ENCODE data around the gene EDA.
"Not testable (repeated sequence)": the region's sequence is repeated elsewhere in the genome, so short reads cannot be mapped to it uniquely, and the experiment has no call there.

The EDA gene

DNA sequence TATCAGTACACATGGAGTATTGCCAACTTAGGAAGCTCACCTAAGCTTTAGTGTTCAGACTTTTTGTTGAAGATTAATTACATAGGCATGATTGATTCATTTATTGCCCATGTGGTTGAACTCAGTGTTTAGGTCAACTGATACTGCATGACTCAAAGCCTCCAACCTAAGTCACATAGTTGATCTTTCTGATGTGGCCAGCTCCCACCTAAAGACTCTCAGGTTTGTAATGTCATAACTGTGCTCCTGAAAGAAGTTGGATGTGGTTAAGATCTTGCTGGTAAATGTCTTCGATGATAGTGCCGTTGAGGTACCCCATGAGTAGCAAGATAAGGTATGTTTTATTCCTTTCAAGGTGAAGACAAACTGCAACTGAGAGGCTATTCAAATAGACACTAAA lies 192.5 kb downstream of the EDA start:
- H3K4me3 ChIP-seq (ENCODE audit: low read depth, low read length), result no peak overlapping the region
- DNase-seq (ENCODE audit: low read depth), result no peak
- TF ChIP-seq MYC (IDR thresholded peaks at IDR 0.05; ENCODE audit: low read depth, low read length) (no peak), POLR2A (IDR thresholded peaks at IDR 0.05; ENCODE audit: extremely low read depth, insufficient read length) (no peak)
- TF ChIP-seq, protein P1, sequence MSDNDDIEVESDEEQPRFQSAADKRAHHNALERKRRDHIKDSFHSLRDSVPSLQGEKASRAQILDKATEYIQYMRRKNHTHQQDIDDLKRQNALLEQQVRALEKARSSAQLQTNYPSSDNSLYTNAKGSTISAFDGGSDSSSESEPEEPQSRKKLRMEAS (IDR thresholded peaks at IDR 0.05; ENCODE audit: low read depth, low read length), result no peak
- TF ChIP-seq, protein P2, sequence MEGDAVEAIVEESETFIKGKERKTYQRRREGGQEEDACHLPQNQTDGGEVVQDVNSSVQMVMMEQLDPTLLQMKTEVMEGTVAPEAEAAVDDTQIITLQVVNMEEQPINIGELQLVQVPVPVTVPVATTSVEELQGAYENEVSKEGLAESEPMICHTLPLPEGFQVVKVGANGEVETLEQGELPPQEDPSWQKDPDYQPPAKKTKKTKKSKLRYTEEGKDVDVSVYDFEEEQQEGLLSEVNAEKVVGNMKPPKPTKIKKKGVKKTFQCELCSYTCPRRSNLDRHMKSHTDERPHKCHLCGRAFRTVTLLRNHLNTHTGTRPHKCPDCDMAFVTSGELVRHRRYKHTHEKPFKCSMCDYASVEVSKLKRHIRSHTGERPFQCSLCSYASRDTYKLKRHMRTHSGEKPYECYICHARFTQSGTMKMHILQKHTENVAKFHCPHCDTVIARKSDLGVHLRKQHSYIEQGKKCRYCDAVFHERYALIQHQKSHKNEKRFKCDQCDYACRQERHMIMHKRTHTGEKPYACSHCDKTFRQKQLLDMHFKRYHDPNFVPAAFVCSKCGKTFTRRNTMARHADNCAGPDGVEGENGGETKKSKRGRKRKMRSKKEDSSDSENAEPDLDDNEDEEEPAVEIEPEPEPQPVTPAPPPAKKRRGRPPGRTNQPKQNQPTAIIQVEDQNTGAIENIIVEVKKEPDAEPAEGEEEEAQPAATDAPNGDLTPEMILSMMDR (IDR thresholded peaks at IDR 0.05; ENCODE audit: low read depth, low read length), result no peak

DNA sequence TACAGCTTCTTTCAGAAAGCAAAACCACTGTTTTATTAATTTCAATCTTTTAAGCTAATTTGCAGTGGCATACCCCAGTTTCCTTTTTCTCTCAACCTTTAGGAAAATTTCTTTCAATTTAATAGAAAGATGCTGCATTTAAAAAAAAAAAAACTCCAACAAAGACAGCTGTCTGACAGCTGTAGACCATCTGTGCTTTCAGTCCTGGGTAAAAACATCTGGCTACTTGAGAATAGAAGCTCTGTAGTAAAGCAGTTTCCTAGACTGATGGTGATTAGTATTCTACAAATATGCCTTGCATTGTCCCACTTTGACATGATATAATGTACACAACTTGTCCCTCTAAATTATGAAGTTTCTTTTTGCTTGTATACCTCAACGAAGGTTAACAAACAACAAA lies 197.8 kb downstream of the EDA start:
- TF ChIP-seq, protein P2 (IDR thresholded peaks at IDR 0.05; ENCODE audit: low read depth, low read length), result no peak
- TF ChIP-seq MYC (IDR thresholded peaks at IDR 0.05; ENCODE audit: low read depth, low read length) (no peak), POLR2A (IDR thresholded peaks at IDR 0.05; ENCODE audit: extremely low read depth, insufficient read length) (no peak)
- no peak overlapping the region for H3K4me3 ChIP-seq (ENCODE audit: low read depth, low read length)
- DNase-seq (ENCODE audit: low read depth), result no peak

DNA sequence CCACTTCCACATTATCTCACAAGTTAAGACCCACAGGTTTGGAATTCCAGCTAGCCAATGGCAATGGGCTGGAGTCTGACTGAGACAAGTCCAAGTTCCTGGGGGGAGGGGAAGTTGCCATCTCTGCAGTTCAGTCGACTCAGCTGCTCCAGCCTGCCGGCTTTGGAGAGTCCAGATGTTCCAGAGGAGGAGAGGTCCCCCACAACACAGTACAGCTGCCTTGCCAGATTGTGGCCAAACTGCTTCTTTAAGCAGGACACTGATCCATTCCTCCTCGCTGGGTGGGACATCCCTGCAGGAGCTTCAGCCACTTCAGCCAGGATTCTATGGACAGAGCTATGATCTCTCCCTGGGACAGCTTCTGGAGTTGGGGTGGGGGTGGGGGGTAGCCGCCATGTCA lies 199.2 kb downstream of the EDA start:
- H3K4me3 ChIP-seq (ENCODE audit: low read depth, low read length), result no peak overlapping the region
- TF ChIP-seq, protein P2 (IDR thresholded peaks at IDR 0.05; ENCODE audit: low read depth, low read length), result no peak
- TF ChIP-seq, protein P1 (IDR thresholded peaks at IDR 0.05; ENCODE audit: low read depth, low read length), result no peak
- TF ChIP-seq MYC (IDR thresholded peaks at IDR 0.05; ENCODE audit: low read depth, low read length) (no peak), POLR2A (IDR thresholded peaks at IDR 0.05; ENCODE audit: extremely low read depth, insufficient read length) (no peak)
- DNase-seq (ENCODE audit: low read depth), result no peak

DNA sequence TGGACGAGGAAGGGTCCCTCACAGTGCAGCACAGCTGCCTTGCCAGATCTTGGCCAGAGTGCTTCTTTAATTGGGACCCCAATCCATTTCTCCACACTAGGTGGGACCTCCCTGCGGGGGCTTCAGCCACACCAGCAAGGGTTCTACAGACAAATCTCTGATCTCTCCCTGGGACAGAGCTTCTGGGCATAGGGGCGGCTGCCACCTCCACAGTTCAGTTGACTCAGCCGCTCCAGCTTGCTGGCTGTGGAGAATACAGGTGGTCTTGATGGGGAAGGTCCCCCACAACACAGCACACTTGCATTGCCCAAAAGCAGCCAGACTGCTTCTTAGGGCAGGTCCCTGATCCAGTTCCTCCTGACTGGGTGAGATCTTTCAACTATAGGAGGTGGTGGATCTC lies 199.6 kb downstream of the EDA start:
- no peak overlapping the region for H3K4me3 ChIP-seq (ENCODE audit: low read depth, low read length)
- no peak for TF ChIP-seq MYC (IDR thresholded peaks at IDR 0.05; ENCODE audit: low read depth, low read length)
- TF ChIP-seq, protein P1 (IDR thresholded peaks at IDR 0.05; ENCODE audit: low read depth, low read length), result no peak
- no peak for TF ChIP-seq POLR2A (IDR thresholded peaks at IDR 0.05; ENCODE audit: extremely low read depth, insufficient read length)
- TF ChIP-seq, protein P2 (IDR thresholded peaks at IDR 0.05; ENCODE audit: low read depth, low read length), result no peak
- no peak for DNase-seq (ENCODE audit: low read depth)

DNA sequence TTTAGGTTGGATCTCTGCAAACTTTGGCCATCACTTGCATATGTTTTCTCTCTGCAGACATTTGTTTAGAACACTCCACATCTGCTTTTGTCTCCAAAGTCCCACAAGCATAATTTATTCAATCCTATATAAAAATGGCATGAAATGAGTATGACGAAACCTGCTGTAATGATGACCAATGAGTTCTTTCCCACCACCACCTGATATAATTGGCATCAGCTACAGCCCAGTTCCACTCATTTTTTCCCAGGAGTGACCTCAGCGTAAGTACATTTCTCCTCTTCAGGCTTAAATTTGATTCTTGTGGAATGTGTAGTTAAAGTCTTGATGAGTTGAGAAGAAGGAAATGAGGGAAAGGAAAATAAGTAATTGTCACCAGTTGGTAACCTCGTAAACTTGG lies 228.7 kb downstream of the EDA start:
- no peak for DNase-seq (ENCODE audit: low read depth)
- TF ChIP-seq POLR2A (IDR thresholded peaks at IDR 0.05; ENCODE audit: extremely low read depth, insufficient read length), result no peak
- TF ChIP-seq, protein P1 (IDR thresholded peaks at IDR 0.05; ENCODE audit: low read depth, low read length), result no peak
- no peak for TF ChIP-seq MYC (IDR thresholded peaks at IDR 0.05; ENCODE audit: low read depth, low read length)
- TF ChIP-seq, protein P2 (IDR thresholded peaks at IDR 0.05; ENCODE audit: low read depth, low read length), result no peak
- no peak overlapping the region for H3K4me3 ChIP-seq (ENCODE audit: low read depth, low read length)

DNA sequence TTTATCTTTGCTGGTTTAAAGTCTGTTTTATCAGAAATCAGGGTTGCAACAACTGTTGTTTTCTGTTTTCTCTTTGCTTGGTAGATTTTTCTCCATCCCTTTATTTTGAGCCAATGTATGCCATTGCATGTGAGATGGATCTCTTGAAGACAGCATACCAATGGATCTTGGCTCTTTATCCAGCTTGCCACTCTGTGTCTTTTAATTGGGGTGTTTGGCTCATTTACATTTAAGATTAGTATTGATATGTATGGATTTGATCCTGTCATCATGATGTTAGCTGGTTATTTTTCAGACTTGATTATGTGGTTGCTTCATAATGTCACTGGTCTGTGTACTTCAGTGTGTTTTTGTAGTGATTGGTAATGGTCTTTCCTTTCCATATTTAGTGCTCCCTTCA lies 244.1 kb downstream of the EDA start:
- not testable (repeated sequence) for H3K4me3 ChIP-seq (ENCODE audit: low read depth, low read length); DNase-seq (ENCODE audit: low read depth)

Data from NB4 (cell line).